ENCODE data around the gene PDZK1IP1.
"Not testable (repeated sequence)": the region's sequence is repeated elsewhere in the genome, so short reads cannot be mapped to it uniquely, and the experiment has no call there.

Gene PDZK1IP1

DNA sequence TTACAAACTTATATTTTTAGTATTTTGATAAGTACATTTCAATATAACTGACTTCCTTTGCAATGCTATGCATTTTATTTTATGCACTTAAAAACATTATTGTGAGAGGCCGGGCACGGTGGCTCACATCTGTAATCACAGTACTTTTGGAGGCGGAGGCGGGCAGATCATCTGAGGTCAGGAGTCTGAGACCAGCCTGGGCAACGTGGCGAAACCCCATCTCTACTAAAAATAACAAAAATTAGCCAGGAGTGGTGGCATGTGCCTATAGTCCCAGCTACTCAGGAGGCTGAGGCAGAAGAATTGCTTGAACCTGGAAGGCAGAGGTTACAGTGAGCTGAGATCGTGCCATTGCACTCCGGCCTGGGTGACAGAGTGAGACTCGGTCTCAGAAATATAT is 6.1 kb upstream of the PDZK1IP1 start:
- FAIRE-seq = not testable (repeated sequence)

DNA sequence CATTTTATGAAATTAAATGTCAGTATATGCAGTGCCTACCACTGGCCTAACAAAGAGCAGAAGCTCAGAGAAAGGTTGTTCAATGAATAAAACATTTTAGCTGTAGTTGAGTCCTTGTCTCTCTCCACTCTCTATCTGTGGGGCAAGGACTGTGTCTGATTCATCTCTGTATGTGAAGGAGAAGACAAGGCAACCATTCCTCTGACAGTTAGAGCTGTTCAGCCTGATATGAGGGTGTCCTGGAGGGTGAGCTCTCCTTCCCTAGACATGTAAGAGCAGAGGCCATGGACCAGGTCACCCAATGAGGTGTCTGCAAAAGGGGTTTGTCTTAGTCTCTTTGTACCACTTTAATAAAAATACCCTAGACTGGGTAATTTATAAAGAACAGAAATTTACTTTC is 4.5 kb upstream of the PDZK1IP1 start:
- FAIRE-seq = no peak

DNA sequence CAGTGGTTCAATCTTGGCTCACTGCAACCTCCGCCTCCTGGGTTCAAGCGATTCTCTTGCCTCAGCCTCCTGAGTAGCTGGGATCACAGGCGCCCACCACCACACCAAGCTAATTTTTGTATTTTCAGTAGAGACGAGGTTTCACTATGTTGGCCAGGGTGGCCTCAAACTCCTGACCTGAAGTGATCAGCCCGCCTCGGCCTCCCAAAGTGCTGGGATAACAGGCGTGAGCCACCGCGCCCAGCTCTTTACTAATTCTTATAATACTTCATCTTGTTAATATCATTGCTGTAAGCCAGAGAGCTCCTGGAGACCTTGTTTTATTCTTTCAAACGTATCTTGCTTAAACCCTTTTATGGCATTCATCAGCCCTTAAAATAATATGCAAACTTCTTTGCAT is 3.7 kb upstream of the PDZK1IP1 start:
- not testable (repeated sequence) for FAIRE-seq

DNA sequence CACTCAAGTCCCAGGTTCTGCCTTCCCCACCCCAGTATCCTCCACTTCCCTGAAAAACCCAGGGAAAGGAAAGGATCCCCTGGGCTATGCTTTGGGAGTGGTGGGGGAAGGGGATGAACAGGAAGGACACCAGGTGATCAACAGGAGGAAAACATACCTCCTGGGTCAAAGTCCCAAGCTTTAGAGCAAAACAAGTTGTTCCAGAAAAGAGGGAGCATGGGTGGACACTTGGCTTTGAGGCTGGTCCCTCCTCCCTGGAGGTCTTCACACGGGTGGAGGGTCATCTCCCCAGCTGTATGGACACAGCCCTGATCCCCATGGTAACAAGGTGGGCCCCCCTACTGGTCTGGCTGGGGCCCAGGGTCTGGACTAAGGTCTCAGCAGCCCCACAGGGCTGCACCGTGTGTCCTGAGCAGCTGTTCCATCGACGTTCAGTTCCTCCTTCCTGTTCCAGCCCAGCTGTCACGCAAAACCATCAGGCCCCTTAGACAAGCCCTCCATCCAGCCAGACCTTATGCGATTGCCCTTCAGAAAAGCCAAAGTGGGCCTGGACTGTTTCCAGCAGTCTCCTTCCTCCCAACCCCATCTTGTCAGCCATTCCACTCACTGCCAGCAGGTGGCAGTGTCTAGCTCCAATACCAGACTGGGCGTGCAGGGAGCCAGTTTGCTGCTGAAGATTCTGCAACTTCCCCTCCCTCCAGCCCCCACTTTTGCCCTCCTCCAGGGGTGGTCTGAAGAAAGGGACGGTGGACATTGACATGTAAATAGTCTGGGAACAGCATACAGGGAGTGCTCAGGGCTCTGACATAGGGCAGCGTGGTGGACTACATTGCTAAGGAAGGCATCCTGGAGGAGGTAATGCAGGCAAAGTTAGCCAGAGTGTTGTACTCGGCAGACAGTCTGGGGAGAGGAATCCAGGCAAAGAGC is 2.9 kb upstream of the PDZK1IP1 start:
- no peak for FAIRE-seq

DNA sequence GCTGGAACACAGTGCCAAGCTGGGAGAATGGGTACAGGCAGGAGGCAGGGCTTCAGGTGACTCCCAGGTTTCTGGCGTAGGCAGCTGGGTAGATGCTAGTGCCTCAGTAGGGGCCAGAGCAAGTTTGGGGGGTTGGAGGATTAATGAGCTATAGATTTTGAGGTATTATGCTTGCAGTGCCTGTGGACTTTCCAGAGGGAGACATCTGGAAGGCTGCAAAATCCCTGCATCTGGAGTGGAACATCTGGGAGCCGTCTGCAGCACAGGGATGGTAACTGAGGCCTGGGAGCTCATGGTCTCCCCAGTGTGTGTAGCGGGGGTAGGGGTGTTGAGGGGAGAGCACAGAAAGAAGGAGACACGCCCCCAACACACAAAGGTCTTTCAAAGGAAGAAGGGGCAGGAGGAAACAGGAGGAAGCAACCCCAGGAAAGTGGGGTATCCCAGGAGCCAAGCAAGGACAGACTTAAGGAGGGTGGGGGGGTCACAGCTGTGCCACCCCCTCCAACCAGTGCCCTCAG is 2.2 kb upstream of the PDZK1IP1 start:
- FAIRE-seq = no peak

DNA sequence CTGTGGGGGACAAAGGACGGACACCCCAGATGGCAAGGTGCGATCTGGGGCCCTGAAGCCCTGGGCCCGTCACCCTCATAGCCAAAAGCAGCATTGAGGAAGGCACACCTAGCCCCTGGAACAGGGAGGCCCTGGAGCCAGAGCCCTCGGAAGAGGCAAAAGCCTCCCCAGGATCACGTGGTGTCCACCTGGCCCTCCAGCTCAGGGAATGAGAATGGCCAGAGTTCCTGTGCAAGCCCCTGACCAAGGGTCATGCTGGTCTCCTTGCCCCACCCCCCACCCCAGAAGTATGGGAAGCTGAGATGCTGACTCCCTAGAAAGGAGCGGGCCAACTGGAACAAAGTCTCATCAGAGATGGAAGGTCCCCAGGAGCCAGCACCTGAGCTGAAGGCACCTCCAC is 1.0 kb upstream of the PDZK1IP1 start:
- FAIRE-seq = no peak

DNA sequence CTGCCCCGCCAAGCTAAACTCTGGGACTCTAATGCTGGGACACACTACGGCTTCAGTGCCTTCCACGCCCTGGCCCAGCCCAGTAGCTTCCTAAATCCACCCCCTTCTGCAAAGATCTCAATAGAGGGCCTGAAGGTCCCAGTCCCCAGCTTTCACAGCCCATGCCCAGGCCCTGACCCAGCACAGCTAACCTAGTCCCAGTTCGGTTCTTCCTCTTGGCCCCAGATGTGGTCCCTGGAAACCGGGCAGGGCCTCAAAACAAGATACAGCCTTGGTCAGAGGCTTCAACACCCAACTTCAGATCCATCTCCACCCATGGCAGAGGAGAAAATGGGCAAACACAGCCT is 646 bp upstream of the PDZK1IP1 start:
- FAIRE-seq = no peak

DNA sequence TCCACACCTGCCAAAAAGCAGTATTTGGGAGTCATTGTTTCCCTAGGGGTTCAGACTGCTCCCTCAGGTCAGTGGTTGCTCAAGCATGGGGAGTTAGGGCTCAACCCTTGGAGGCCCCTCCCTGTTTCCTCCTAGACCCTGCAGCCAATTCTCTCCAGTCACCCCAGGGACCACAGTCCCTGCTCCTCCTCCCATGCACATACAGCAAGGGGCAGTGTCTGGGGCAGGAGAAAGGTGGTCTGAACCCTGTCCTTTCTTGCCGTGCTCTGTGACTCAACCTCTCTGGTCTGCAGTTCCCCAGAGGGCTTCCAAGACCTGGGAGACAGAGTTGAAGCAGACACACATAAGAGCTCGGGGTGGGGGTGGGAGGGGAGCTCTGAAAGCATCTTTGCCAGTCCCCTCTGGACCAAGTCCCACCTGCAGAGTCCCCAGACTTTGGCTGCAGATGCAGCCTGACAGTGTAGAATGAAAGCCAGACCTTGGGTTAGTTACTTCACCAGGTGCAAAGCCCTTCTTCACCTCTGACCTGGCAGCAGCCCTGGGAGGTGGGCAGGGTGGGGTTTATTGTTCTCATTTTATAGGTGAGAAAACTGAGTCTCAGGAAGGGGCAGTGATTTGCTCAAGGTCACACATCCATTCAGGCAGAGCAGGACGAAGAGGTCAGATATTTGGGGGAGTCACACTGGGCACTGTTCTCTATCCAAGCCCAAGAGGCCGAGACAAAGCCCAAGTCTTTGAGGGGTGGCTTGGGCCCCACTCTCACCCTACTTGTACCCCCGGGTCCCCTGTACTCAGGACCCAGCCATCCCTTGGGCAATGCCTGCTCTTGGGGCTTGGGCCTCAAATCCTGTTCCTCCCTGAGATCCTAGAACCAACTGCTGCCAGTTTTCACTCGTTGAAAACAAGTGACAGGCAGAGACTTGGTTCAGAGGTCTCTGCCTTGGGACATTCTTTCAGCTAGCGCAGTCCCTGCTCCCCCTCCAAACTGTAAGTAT is 748 bp downstream of the PDZK1IP1 start:
- FAIRE-seq = no peak

DNA sequence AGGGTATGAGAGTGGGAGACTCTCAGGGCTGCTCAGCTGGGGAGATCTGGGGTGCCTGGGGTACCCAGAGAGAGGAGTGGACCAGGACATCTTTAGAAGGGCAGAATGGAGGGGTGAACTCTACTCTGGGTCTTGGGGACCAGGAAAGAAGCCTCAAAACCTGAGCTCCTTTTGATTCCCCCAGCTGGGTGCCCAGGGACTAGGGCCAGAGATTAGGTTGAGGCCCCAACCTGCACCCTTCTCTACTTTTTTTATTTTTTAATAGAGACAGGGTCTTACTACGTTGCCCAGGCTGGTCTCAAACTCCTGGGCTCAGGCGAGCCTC is 1.9 kb downstream of the PDZK1IP1 start:
- FAIRE-seq = no peak

DNA sequence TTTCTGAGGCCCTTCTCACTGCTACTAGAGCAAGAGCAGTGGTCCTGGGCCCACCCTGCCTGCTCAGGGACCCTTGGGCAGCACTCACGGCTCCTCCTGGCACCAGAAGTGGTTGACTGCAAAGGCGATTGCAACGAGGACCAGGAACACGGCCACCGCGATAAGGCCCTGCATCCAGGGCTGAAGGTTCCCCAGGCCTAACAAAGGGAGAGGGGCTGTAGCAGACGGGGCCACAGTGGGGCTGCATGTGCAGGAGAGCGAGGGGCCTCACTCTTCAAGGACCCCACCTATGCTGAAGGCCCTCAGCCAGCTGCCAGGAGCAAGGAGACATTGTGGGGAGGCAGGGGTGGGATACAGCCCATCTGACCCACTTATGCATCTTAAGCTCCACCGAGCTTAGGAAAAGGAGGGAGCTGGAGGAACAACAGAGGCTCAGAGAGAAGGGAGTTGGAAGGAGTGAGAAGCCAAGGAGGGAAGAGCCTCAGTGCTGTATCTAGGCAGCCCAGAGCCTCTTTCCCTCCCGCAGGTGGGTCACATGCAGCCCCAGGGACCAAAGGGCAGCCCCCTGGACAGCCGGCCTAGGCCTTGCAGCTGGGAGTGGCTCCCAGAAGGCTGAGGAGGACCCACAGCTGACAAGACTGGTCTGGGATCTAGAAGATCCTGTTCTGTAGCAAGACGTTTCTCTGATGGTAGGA is 2.5 kb downstream of the PDZK1IP1 start:
- no peak for FAIRE-seq

DNA sequence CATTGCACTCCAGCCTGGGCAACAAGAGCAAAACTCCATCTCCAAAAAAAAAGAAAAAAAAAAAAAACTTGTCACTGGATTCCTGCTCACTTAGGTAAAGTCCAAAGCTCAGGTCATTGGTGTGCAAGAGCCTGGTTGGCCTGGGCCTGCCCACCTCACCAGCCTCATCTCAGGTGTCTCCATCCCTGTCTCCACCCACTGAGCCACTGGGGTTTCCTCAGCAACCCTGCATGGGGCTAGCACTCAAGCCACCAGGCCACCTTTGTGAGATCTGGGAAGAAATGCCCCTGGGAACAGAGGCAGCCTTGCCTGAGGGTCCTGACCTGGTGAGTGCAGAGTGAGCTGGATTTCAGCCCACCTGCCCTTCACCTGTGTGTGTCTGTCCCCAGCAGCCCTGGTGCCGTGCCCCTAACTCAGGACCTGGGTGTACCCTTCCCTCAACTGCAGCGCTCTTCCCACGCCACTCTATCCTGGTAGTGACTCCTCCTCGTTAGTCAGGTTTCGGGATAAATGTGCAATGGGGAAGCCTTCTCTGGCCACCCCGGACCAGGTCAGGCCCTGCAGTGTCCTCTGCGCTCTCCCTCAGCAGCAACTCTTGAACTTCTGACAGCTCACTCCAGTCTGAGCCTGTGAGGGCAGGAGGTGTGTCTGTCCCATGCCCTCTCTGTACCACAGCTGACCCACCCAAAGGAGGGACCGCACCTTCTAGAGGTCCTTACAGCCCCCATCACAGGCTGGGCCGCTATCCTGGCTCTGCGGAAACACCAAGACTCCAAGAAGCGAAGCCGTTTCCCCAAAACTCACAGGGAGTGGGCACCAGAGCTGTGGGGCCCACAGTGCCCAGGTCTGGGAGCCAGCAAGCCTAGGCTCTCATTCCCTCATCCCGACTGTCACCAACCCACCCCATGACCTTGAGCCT is 3.3 kb downstream of the PDZK1IP1 start:
- no peak for FAIRE-seq

DNA sequence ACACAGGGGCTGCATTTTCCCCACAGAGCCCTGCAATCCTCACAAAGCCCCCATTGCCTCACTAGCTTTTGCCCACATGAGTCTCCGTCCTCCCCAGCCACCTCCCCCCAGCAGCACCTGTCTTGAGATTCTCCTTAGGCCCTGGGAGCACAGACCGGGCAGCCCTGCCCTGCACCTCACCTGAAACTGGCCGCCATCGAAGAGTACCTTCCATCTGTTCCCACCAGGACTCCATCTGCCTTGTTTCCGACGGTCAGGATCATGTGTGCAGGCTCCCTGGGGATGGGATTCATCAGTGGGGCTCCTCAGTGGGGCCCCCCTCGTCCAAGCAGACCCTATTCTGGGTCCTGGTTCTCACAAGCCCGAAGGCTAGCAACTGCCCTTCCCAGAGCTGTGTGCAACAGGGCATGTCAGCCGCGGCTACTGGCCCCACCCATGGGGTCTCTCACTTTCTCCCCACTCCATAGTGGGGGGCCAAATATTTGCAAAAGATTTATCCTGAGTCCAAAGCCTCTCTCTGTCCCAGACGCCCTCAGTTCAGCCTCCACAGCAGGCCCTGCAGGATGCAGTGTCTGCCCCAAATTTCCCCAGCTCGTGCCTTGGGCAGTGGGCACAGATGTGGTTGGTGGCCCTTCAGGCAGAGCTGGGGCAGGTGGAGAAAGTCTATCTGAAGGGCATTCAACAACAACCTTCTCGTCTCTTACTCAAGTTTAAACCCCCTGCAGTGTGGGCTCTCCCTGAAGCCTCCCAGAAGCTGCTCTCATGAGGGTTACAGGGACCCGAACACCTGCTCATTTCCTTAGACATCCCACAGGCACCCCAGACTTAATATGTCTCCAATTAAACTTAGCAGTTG is 4.8 kb downstream of the PDZK1IP1 start:
- no peak for FAIRE-seq

DNA sequence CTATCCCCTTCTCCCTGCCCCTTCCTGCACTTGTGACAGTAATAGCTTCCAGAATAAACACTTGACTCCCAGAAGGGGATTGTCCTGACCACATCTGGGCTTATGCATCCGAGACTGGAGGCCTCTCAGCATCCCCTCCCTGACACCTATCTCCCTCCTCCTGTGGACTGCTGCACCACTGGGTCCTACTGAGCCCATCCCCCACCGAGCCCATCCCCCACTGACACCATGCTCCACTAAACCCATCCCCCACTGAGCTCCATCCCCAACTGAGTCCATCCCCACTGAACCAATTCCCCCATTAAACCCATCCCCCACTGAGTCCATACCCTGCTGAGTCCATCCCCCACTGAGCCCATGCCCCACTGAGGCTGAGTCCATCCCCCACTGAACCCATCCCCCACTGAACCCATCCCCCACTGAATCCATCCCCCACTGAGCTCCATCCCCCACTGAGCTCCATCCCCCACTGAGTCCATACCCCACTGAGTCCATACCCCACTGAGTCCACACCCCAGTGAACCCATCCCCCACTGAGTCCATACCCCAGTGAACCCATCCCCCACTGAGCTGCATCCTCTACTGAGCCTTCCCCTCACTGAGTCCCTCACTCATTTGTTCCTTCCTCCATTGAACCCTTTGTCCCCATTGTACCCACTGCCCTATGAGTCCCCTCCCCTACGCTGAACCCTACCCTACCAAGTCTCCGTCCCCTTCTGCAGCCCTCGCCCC is 5.6 kb downstream of the PDZK1IP1 start:
- FAIRE-seq = no peak

DNA sequence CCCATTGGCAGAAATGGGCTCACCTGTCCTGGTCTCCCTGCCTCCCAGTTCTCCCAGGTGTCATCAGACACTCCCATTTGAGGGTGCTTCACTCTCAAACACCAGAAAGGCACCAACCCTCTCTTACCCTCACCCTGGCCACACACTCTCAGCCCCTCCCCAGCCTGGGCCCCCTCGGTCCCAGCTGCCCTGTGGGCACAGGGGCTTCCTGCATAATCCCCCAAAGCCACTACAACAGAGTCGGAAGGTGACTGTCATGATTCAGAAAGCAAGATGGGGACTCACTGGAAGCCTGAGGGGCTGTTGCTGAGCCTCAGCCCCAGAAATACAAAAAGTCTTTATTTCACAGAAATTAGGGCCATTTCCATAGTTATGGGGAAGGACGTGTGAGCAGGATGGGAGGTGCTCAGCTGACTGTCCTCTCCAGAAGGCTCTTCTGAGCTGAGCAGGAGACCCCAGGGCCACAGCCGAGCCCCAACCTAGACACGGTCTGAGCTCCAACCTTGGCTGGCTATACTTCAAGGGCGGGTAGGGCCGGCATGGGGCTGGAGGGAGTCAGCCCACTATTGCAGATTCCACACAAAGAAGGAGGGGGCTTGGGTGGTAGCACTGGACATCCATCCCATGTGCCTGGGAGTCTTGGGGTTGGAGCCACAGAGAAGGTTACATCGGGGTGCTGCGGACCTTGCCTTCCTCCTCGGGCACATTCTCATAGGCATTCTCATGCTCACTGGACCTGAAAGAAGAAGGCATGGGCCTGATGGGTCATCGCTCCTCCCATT is 6.3 kb downstream of the PDZK1IP1 start:
- no peak for FAIRE-seq

DNA sequence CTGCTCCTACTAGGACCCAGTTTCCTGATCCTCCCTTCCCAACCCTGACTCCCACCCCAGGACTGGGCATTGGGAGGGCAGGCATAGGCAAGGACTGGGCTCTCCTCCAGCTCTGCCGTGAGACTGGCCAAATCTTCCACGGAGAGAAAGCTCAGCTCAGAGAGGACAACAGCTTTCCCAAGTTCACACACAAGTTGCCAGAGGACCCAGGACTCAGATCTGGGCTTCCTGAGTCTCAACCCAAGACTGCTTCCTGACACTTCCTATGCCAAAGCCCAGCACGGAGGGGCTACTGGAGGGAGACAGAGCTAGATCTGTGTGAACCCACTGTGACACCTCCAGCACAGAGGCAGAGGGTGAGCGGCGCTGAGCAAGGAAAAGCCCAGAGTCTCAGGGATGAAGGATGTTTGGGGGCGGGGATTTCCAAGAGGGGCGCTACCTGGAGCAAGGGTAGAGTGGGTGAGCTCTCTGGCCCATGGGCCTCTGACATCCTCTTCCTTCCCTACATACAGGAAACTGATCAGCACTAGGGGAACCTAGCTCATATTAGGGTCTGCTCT is 7.1 kb downstream of the PDZK1IP1 start:
- no peak for FAIRE-seq

DNA sequence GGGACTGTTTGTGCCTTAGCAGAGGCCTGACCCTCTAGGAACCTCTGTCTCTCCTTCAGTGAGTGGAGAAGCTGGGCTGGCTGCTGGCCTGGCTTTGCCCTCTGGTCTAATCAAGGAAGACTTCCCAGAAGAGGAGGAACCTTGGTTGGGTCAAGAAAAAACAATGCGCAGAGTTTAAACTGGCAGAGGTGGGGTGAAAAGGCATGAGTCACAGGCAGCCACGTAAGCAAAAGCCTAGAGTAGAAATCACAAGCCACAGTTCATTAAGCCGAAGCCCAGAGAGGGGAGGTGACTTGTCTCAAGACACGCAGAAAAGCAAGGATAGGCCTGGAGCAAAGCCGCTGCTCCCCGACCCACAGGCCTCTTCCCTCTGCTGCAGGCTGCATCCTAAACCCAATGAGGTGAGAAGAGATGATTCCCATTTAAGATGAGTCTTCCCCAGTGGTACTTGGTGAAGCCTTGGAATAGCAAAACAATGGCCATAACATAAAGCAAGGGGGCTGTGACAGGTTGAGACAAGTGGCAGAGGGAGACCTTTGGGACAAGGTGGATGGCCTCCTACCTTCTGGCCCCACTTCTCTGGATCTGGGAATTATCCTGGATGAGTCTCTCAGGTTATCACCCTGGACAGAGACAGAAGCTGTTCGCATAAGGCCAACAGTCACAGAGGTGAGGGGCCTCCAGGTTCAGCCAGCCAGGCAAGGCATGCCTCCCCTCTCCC is 7.7 kb downstream of the PDZK1IP1 start:
- no peak for FAIRE-seq

DNA sequence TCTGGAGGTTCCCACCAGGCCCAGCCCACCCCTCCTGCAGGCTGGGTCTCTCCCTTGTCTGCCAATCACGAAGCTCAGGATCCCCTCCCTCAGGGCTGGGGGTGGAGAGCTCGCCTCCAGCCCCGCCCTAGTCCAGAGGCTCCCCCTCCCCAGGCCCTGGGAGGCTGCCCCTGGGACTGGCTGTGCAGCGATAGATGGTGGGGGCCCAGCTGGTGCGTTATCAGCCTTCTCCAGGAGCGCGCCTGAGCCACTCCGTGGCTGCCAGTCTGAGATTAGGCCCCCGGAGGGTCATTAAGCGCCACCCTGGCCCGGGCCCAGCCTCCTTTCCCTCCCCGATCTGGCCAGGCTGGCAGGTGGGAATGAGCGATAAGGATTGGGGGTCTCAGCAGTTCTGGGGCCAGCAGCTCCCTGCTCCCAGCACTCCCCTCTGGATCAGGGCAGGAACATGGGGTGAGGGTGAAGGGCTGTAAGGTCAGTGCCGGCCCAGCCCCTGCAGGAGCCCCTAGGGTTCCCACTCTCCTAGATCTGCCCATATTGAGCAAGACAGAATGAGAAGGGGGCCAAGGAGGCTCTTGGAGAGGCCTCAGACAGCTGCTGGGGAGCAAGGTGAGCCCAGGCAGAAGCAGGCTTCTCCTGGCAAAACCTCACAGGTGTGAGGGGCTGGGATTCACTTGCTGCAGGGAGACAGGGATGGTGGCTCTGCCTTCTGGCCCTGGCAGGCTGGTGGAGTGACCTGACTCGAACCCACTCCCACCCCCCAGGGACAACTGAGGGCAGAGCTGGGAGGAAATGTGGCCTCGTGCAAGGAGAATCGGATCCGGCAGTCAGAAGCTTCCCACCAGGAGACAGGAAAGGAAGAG is 8.5 kb downstream of the PDZK1IP1 start:
- no peak for FAIRE-seq
